Activated naive CD8-positive, alpha-beta T cell (primary cell): ENCODE results near the gene IGSF8.
A peak's percentile ranks its signal among the peaks of the same experiment; 100 is the strongest.
"Not testable (repeated sequence)": the region's sequence is repeated elsewhere in the genome, so short reads cannot be mapped to it uniquely, and the experiment has no call there.

Source experiments
- H3K27ac Mint-ChIP-seq: one replicate; pipeline ENCODE4 v1.8.0; 2021; ENCODE audit warnings: mixed read lengths
- H3K27me3 Mint-ChIP-seq: one replicate; pipeline ENCODE4 v1.8.0; 2021; ENCODE audit warnings: mixed read lengths
- H3K36me3 Mint-ChIP-seq: one replicate; pipeline ENCODE4 v1.8.0; 2021; ENCODE audit warnings: mixed read lengths
- H3K4me1 Mint-ChIP-seq: one replicate; pipeline ENCODE4 v1.8.0; 2021; ENCODE audit warnings: low read depth, mixed read lengths
- H3K4me3 Mint-ChIP-seq: one replicate; pipeline ENCODE4 v1.8.0; 2021; ENCODE audit warnings: mild to moderate bottlenecking, mixed read lengths
- H3K9me3 Mint-ChIP-seq: one replicate; pipeline ENCODE4 v1.8.0; 2021; ENCODE audit warnings: low read depth, mixed read lengths

Gene IGSF8

DNA sequence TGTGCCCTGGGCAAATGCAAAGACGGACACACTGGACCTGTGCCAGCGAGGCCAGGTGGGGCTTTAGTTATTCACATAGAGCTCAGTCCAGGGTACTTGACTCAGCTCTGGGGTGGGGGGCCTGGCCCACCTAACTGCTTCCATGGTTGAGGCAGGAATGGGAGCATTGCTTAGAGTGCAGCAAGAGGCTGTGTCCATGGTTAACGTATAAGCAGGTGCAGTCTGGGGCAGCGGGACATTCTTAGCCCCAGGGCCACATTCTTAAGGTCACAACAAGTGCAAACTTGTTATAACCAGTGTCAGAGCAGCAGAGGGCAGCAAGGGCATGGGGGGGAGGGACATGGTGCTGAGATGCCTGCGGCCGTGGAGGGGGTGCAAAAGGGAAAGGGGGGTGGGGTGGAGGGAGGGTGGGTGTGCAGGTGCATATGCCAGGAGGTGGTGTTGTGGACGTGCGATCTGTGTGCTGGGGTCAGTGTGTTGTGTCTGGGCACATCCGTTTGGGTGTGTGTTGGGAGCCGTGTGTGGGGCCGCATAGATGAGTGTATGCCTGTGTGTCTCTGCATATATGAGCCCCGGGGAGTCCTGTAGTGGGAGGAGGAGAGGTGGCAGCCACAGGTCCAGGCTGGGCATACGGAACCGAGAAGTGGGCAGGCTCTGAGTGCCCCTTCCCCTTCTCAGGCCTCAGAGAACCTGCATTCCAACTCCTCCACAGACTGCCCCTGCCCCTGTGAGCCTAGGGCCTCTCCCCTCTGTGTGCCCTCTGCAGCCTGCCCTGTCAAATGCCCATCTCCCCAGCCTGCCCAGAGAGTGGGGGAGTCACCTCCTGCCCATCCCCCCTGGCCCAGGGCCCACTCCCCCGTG, 36.8 kb downstream of the IGSF8 start:
- Mint-ChIP-seq H3K27ac (no peak overlapping the region), H3K4me3 (no peak overlapping the region), H3K9me3 (no peaks in the 10 kb centered on the region), H3K36me3 (no peaks in the 10 kb centered on the region), H3K27me3 (peaks cover 11% of the 10 kb centered on the region), H3K4me1 (no peaks in the 10 kb centered on the region)

DNA sequence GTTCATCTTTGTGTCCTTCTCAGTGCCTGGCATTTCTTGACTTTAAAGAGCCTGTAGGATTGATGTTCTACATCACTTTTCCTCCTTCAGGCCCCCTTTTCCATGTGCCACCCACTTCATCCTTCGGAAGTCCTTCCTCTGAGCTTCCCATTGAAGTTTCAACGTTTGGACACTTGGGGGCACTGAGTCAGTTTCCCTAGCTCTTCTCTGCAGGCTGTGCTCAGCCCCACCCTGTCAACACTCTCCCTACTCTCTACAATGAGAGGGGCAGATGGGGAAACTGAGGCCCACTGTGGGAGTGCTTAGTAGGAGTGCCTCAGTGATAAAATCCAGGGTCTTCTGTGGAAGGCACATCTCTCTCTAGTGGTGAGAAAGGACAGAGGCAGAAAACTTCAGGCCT, 40.3 kb downstream of the IGSF8 start:
- no peaks in the 10 kb centered on the region for H3K36me3 Mint-ChIP-seq
- no peak overlapping the region for H3K4me3 Mint-ChIP-seq
- H3K27me3 Mint-ChIP-seq, result peaks cover 26% of the 10 kb centered on the region
- no peak overlapping the region for H3K27ac Mint-ChIP-seq
- peaks cover 4% of the 10 kb centered on the region for H3K4me1 Mint-ChIP-seq
- no peaks in the 10 kb centered on the region for H3K9me3 Mint-ChIP-seq

DNA sequence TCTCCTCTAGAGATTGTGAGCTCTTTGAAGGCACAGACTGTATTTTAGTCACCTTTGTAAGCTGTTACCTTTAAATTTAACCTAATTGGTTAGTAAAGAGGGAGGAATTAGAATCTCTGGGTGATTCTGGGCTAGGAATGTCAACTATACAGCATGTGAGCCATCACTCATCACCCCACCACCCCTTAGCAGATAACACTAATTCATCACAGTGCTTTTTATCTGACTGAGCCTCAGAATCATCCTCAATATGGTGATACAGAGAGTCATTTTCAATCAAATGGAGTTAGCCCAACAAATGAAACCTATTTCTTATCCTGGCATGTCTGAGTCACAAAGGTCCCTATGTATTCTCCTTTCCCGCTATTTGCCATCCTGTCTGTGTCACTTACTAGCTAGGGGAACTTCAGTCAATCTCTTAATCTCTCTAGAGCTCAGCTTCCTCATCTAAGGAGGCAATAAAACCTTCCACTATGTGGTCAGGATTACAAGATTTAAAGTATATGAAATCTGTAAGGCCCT, 41.7 kb downstream of the IGSF8 start:
- H3K36me3 Mint-ChIP-seq, result no peaks in the 10 kb centered on the region
- H3K27me3 Mint-ChIP-seq, result peaks cover 26% of the 10 kb centered on the region
- no peaks in the 10 kb centered on the region for H3K9me3 Mint-ChIP-seq
- H3K4me3 Mint-ChIP-seq, result no peak overlapping the region
- no peak overlapping the region for H3K27ac Mint-ChIP-seq
- H3K4me1 Mint-ChIP-seq, result peaks cover 4% of the 10 kb centered on the region

DNA sequence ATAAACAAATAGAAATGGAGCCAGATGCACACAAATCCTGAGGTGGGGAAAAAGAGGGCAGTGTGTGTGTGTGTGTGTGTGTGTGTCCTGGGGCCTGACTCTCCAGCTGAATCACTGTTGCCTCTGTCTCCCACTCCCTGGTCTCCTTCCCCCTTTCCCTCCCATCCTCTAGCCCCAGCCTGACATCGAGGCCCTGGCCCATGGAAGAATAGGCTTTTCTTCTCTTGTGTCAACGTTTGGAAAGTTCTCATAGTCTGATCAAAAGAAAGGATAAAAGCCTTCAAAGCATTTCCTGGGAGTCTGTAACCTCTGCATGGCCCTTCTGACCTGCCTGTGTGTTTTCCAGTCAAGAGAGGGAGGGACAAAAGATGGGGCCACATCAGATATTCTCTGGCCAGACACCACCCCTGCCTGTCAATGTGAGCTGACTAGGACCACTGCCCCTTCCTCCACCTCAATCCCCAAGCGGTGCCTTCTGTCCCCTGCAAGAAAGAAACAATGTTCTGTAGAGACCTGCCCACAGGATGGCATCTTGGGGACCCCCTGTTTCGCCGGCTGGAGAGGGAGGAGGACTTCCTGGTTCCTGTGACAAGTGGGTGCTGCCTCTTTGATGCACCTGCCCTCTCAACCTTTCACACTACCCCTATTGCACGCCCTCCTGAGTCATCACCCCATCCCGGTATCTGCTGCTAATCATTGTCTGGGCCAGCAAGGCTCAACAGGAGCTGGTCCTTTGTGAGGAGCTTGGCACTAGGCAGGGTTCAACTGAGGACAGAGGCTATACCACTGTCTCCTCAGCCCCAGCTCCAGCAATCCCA, 44.7 kb downstream of the IGSF8 start:
- Mint-ChIP-seq H3K9me3 (no peaks in the 10 kb centered on the region), H3K36me3 (no peaks in the 10 kb centered on the region), H3K4me3 (no peak overlapping the region), H3K27me3 (peaks cover 22% of the 10 kb centered on the region), H3K27ac (no peak overlapping the region), H3K4me1 (peaks cover 4% of the 10 kb centered on the region)

DNA sequence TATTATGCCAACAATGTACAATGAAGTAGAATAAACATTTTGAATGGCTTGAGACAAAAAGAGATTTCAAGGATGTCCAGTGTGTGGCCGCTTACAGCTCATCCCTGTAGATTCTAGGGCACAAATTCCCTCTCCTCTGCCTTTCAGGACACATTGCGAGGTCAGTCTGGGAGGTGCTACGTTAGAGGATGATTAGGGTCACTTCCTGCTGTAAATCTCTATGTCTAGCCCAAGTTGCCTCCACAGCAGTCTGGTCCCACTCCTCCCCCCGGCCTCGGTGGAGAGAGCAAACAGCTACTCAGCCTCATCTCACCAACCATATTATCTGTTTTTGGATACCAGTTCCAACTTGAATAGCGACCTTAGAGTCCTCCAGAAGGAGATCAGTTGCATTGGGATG, 45.5 kb downstream of the IGSF8 start:
- Mint-ChIP-seq H3K4me3 (no peak overlapping the region), H3K4me1 (peaks cover 4% of the 10 kb centered on the region), H3K9me3 (no peaks in the 10 kb centered on the region), H3K27me3 (peaks cover 23% of the 10 kb centered on the region), H3K36me3 (no peaks in the 10 kb centered on the region), H3K27ac (no peak overlapping the region)

DNA sequence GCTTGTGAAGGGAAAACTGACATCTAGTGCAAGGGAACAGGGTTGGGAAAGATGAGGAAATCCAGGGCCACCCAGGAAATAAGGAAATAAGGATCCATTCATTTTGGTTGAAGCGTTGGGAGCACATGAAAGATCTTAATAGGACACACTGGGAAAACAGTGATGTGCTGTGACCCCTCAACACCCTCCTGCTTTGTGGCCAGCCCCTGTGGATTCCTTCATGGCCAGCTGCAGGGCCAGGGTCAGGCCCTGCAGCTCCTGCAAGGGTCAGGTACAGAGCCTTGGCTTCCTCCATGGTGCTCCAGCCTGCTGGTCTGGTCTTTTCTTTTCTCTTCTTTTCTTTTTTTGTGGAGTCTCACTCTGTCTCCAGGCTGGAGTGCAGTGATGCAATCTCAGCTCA, 47.8 kb downstream of the IGSF8 start:
- Mint-ChIP-seq H3K27ac (no peak overlapping the region), H3K4me1 (peaks cover 15% of the 10 kb centered on the region), H3K27me3 (peaks cover 8% of the 10 kb centered on the region), H3K4me3 (no peak overlapping the region), H3K9me3 (no peaks in the 10 kb centered on the region), H3K36me3 (no peaks in the 10 kb centered on the region)

GRCh38 chr1:160050182-160050581, 48.2 kb downstream of the IGSF8 start:
- not testable (repeated sequence) for H3K27me3 Mint-ChIP-seq, H3K27ac Mint-ChIP-seq, H3K4me3 Mint-ChIP-seq, H3K36me3 Mint-ChIP-seq, H3K9me3 Mint-ChIP-seq
- H3K4me1 Mint-ChIP-seq, result peaks cover 15% of the 10 kb centered on the region

- Mint-ChIP-seq H3K27me3 (peaks cover 6% of the 10 kb centered on the region), H3K36me3 (no peaks in the 10 kb centered on the region), H3K9me3 (no peaks in the 10 kb centered on the region), H3K4me3 (no peak overlapping the region), H3K4me1 (peaks cover 13% of the 10 kb centered on the region), H3K27ac (no peak overlapping the region)
These were observed 49.3 kb downstream of the IGSF8 start for GRCh38 chr1:160049101-160049500.

- H3K4me1 Mint-ChIP-seq, result peaks cover 11% of the 10 kb centered on the region
- H3K27ac Mint-ChIP-seq, result no peak overlapping the region
- H3K36me3 Mint-ChIP-seq, result no peaks in the 10 kb centered on the region
- H3K4me3 Mint-ChIP-seq, result no peak overlapping the region
- H3K27me3 Mint-ChIP-seq, result peaks cover 6% of the 10 kb centered on the region
- no peaks in the 10 kb centered on the region for H3K9me3 Mint-ChIP-seq
These were observed 50.1 kb downstream of the IGSF8 start for GRCh38 chr1:160048335-160048734.

GRCh38 chr1:160047111-160047991, 51.1 kb downstream of the IGSF8 start:
- no peaks in the 10 kb centered on the region for H3K9me3 Mint-ChIP-seq

GRCh38 chr1:160046494-160047110, 51.8 kb downstream of the IGSF8 start:
- Mint-ChIP-seq H3K27ac (peak overlapping the region; percentile 31), H3K27me3 (peaks cover 6% of the 10 kb centered on the region), H3K36me3 (no peaks in the 10 kb centered on the region), H3K4me3 (peak overlapping the region; percentile 81), H3K9me3 (no peaks in the 10 kb centered on the region), H3K4me1 (peaks cover 11% of the 10 kb centered on the region)

More at GRCh38 chr1:160047111-160047991, 51.1 kb downstream of the IGSF8 start:
- Mint-ChIP-seq H3K4me1 (peaks cover 11% of the 10 kb centered on the region), H3K4me3 (peak overlapping the region; percentile 81), H3K27ac (peak overlapping the region; percentile 31), H3K36me3 (no peaks in the 10 kb centered on the region), H3K27me3 (peaks cover 6% of the 10 kb centered on the region)

GRCh38 chr1:160045653-160046052, 52.8 kb downstream of the IGSF8 start:
- Mint-ChIP-seq H3K27me3 (peaks cover 6% of the 10 kb centered on the region), H3K4me3 (no peak overlapping the region), H3K4me1 (peaks cover 11% of the 10 kb centered on the region), H3K27ac (no peak overlapping the region), H3K36me3 (no peaks in the 10 kb centered on the region), H3K9me3 (no peaks in the 10 kb centered on the region)

GRCh38 chr1:160043543-160043942, 54.9 kb downstream of the IGSF8 start:
- H3K4me1 Mint-ChIP-seq, result peaks cover 11% of the 10 kb centered on the region
- no peaks in the 10 kb centered on the region for H3K9me3 Mint-ChIP-seq
- peaks cover 4% of the 10 kb centered on the region for H3K27me3 Mint-ChIP-seq
- H3K4me3 Mint-ChIP-seq, result no peak overlapping the region
- no peaks in the 10 kb centered on the region for H3K36me3 Mint-ChIP-seq
- no peak overlapping the region for H3K27ac Mint-ChIP-seq
